Right ventricle myocardium inferior (tissue), 1 donor: ENCODE results near the gene MB. TPM values are rescaled to one million over a fixed set of nuclear protein-coding genes. Genes with fewer than 3 reads are reported as not detected.
"Not testable (repeated sequence)": the region's sequence is repeated elsewhere in the genome, so short reads cannot be mapped to it uniquely, and the experiment has no call there.

Source experiments
- ATAC-seq: fragments of 200-7000 bp; cut with Tn5 transposase; one replicate; pipeline ENCODE4 v1.9.1; 2020; ENCODE audit warnings: mild to moderate bottlenecking, moderate library complexity
- DNase-seq: peaks from one replicate; pipeline ENCODE4 v3.0.0; 2021; ENCODE audit errors: missing footprints
- intact Hi-C: fragments of 100-400 bp; cut with DNase I; formaldehyde crosslinking; loops from one replicate; pipeline ENCODE4 v1.11.0; 2022
- total RNA-seq: library from RNA; stranded (reverse); fragmentation: NEBNext Ultra II Directional; extraction: Animal tissue kit (Norgen Biotek cat#: 25700); gene quantifications from one replicate; pipeline ENCODE4 v1.2.1, GENCODE V29; 2021
- donor health status: DM: no; HTN: yes; CAD: no; lungs with severe emphysema.

The MB gene
- total RNA-seq, 1 donor from 2014 or later, result 17,829 TPM

- intact Hi-C loops, result no loop called here
- no peak for DNase-seq
- ATAC-seq, result no peak
Measured at GRCh38 chr22:35641494-35642120, 24.5 kb upstream of the MB start.

- intact Hi-C loops, result no loop called here
- ATAC-seq, result peak; percentile 96
- peak; percentile 92 for DNase-seq
Measured at GRCh38 chr22:35638410-35638809, 21.3 kb upstream of the MB start.

GRCh38 chr22:35638001-35638400, 20.9 kb upstream of the MB start:
- ATAC-seq (peak; percentile 53), DNase-seq (no peak)
- intact Hi-C loops, result no loop called here

GRCh38 chr22:35637254-35637653, 20.1 kb upstream of the MB start:
- DNase-seq (no peak), ATAC-seq (no peak)
- intact Hi-C loops, result no loop called here

GRCh38 chr22:35634943-35635540, 17.9 kb upstream of the MB start:
- intact Hi-C loops, result no loop called here
- no peak for ATAC-seq
- DNase-seq, result no peak

- ATAC-seq (no peak), DNase-seq (no peak)
- intact Hi-C loops, result no loop called here
Measured at GRCh38 chr22:35634015-35634414, 16.9 kb upstream of the MB start.

- DNase-seq (no peak), ATAC-seq (no peak)
- intact Hi-C loops, result no loop called here
Measured at GRCh38 chr22:35633520-35633919, 16.4 kb upstream of the MB start.

GRCh38 chr22:35632935-35633334, 15.8 kb upstream of the MB start:
- intact Hi-C loops, result no loop called here
- ATAC-seq (no peak), DNase-seq (no peak)

GRCh38 chr22:35631597-35631996, 14.5 kb upstream of the MB start:
- intact Hi-C loops, result no loop called here
- ATAC-seq (no peak), DNase-seq (no peak)

- DNase-seq, result no peak
- intact Hi-C loops, result no loop called here
- ATAC-seq, result no peak
Measured at GRCh38 chr22:35630891-35631290, 13.8 kb upstream of the MB start.

- no peak for ATAC-seq
- intact Hi-C loops, result no loop called here
- no peak for DNase-seq
Measured at GRCh38 chr22:35630387-35630793, 13.3 kb upstream of the MB start.

GRCh38 chr22:35629406-35630216, 12.5 kb upstream of the MB start:
- ATAC-seq, result no peak
- no peak for DNase-seq
- intact Hi-C loops, result loop anchor here (5.0 to 10.0 kb wide), 4 partner anchors 113 to 438 kb away; partner anchors contain the start of gene RBFOX2

GRCh38 chr22:35628732-35629131, 11.6 kb upstream of the MB start:
- ATAC-seq, result no peak
- intact Hi-C loops, result loop anchor here (5.0 to 10.0 kb wide), 4 partner anchors 114 to 439 kb away; partner anchors contain the start of gene RBFOX2
- DNase-seq, result no peak

GRCh38 chr22:35627267-35628041, 10.3 kb upstream of the MB start:
- ATAC-seq, result peak; percentile 67
- no peak for DNase-seq
- intact Hi-C loops, result loop anchor here (1.0 to 10.0 kb wide), 6 partner anchors 115 to 497 kb away; partner anchors contain the start of gene RBFOX2

GRCh38 chr22:35625763-35626432, 8.8 kb upstream of the MB start:
- no peak for ATAC-seq
- intact Hi-C loops, result loop anchor here (2.0 to 10.0 kb wide), 5 partner anchors 116 to 441 kb away; partner anchors contain the start of gene RBFOX2
- no peak for DNase-seq

- no peak for ATAC-seq
- intact Hi-C loops, result loop anchor here (10.0 kb wide), 1 partner anchor 400 kb away; the partner anchor contains the start of gene RBFOX2
- DNase-seq, result no peak
Measured at GRCh38 chr22:35624547-35624946, 7.4 kb upstream of the MB start.

- ATAC-seq, DNase-seq: not testable (repeated sequence)
- intact Hi-C loops, result loop anchor here (1.0 to 10.0 kb wide), 3 partner anchors 37 to 401 kb away; partner anchors contain the start of gene RBFOX2
Measured at GRCh38 chr22:35623885-35624284, 6.8 kb upstream of the MB start.
